HCT116 (cell line): Measurements from ENCODE around the gene TRAPPC4. TPM values are rescaled to one million over a fixed set of nuclear protein-coding genes. Genes with fewer than 3 reads are reported as not detected.
A peak's percentile ranks its signal among the peaks of the same experiment; 100 is the strongest.

Experiments
- ATAC-seq: fragments of 200-7000 bp; cut with Tn5 transposase; 2 replicates; pipeline ENCODE4 v1.9.1; 2020; ENCODE audit warnings: mild to moderate bottlenecking, moderate library complexity
- BruUV-seq: library from RNA; stranded (reverse); fragments of 400-500 nt; replicated peaks from 2 replicates; lab custom pipeline; 2021; lab: Mats Ljungman, UMichigan
- CTCF ChIA-PET: fragments of 300-600 bp; sonication (Branson Sonifier 250); formaldehyde crosslinking; loops from one replicate; lab custom pipeline; 2021; ENCODE audit warnings: antibody characterized with exemption; lab: Charles Lee
- POLR2A ChIA-PET: fragments of 300-600, 350-600 bp; sonication (Branson Sonifier 250); formaldehyde crosslinking; loops from one replicate; lab custom pipeline; 2021; ENCODE audit warnings: antibody characterized with exemption; lab: Charles Lee
- RAD21 ChIA-PET, 2 experiments: fragments of 300-600 bp; sonication (Branson Sonifier 250); formaldehyde crosslinking; loops; one replicate each; lab custom pipeline; 2023; ENCODE audit warnings: low total read pairs in 2 of 2; ENCODE audit not compliant: uncharacterized antibody in 2 of 2, unreplicated experiment in 2 of 2, low non-redundant PET in 1 of 2; lab: Charles Lee
- DNase-seq: peaks from one replicate; pipeline ENCODE4 v3.0.0-alpha.2; 2010; ENCODE audit warnings: low read depth, low spot score
- H2AFZ ChIP-seq: fragments of 200-600 bp; shearing (Covaris generic), sonication (generic); 2 replicates; pipeline ENCODE4 v1.6.1; 2017; ENCODE audit warnings: low read depth, mixed run types, mixed read lengths, antibody characterized with exemption, low read length; ENCODE audit not compliant: poor library complexity, severe bottlenecking
- H3K27ac ChIP-seq: 2 replicates; pipeline ENCODE4 v1.5.1; 2012; ENCODE audit warnings: low read depth, low read length
- H3K27me3 ChIP-seq: fragments of 200-600 bp; sonication (generic); 2 replicates; pipeline ENCODE4 v1.6.1; 2016; ENCODE audit warnings: mixed run types, low read length, mixed read lengths; ENCODE audit not compliant: insufficient read depth
- H3K36me3 ChIP-seq, 2 experiments: fragments of 200-500 bp in 1 of 2; fragments of 200-600 bp in 1 of 2; sonication (Bioruptor generic) in 1 of 2; sonication (generic) in 1 of 2; 2 replicates each; pipeline versions ENCODE4 v1.5.1 to v1.6.1; 2014 to 2016; ENCODE audit warnings: low read length in 2 of 2, inconsistent platforms in 1 of 2, mixed read lengths in 1 of 2, mixed run types in 1 of 2; ENCODE audit not compliant: insufficient read depth in 2 of 2, control insufficient read depth in 1 of 2
- H3K4me1 ChIP-seq, 2 experiments: fragments of 200-600 bp in 1 of 2; sonication (generic) in 1 of 2; 2 replicates each; pipeline versions ENCODE4 v1.5.1 to v1.6.1; 2012 to 2017; ENCODE audit warnings: low read length in 2 of 2, inconsistent platforms in 1 of 2, mild to moderate bottlenecking in 1 of 2, mixed read lengths in 1 of 2, mixed run types in 1 of 2, moderate library complexity in 1 of 2; ENCODE audit not compliant: insufficient read depth in 2 of 2, control insufficient read depth in 1 of 2
- H3K4me2 ChIP-seq: fragments of 200-600 bp; sonication (generic); 2 replicates; pipeline ENCODE4 v1.6.1; 2017; ENCODE audit warnings: mixed run types, low read length, mixed read lengths
- H3K4me3 ChIP-seq, 2 experiments: fragments of 200-600 bp in 1 of 2; sonication (generic) in 1 of 2; replicated peaks in 1 of 2; 2 replicates each; pipeline ENCODE4 v1.5.1; 2011 to 2016; ENCODE audit warnings: low read length in 2 of 2, control low read depth in 1 of 2, low read depth in 1 of 2, mild to moderate bottlenecking in 1 of 2, mixed read lengths in 1 of 2, mixed run types in 1 of 2
- H3K79me2 ChIP-seq: fragments of 200-600 bp; sonication (generic); 2 replicates; pipeline ENCODE4 v1.6.1; 2017; ENCODE audit warnings: mild to moderate bottlenecking, mixed run types, low read length, moderate library complexity, mixed read lengths; ENCODE audit not compliant: insufficient read depth
- H3K9ac ChIP-seq: fragments of 200-600 bp; sonication (generic); 2 replicates; pipeline ENCODE4 v1.6.1; 2016; ENCODE audit warnings: low read length, mixed read lengths
- H3K9me2 ChIP-seq: fragments of 200-600 bp; sonication (generic), shearing (Covaris generic); 2 replicates; pipeline ENCODE4 v1.6.1; 2017; ENCODE audit warnings: mixed run types, mild to moderate bottlenecking, moderate library complexity; ENCODE audit not compliant: insufficient read depth
- H3K9me3 ChIP-seq, 2 experiments: fragments of 200-500 bp in 1 of 2; fragments of 200-600 bp in 1 of 2; sonication (Bioruptor generic) in 1 of 2; sonication (generic) in 1 of 2; 2 replicates each; pipeline ENCODE4 v1.6.1; 2014 to 2017; ENCODE audit warnings: low read length in 2 of 2, mixed read lengths in 2 of 2, inconsistent platforms in 1 of 2, low read depth in 1 of 2, mild to moderate bottlenecking in 1 of 2, mixed run types in 1 of 2, moderate library complexity in 1 of 2; ENCODE audit not compliant: control insufficient read depth in 1 of 2, insufficient read depth in 1 of 2
- H4K20me1 ChIP-seq: fragments of 200-600 bp; sonication (generic), shearing (Covaris generic); 2 replicates; pipeline ENCODE4 v1.6.1; 2017; ENCODE audit warnings: mixed run types, mild to moderate bottlenecking, moderate library complexity; ENCODE audit not compliant: insufficient read depth
- CBX3 ChIP-seq: IDR thresholded peaks from 2 replicates; pipeline ENCODE4 v1.6.1; 2012; ENCODE audit warnings: low read depth
- ELF1 ChIP-seq: IDR thresholded peaks from 2 replicates; pipeline ENCODE4 v1.6.1; 2012; ENCODE audit warnings: low read depth, borderline replicate concordance
- EZH2phosphoT487 ChIP-seq: fragments of 200-600 bp; IDR thresholded peaks from 2 replicates; pipeline ENCODE4 v1.6.1; 2018; ENCODE audit warnings: antibody characterized with exemption, borderline replicate concordance
- FOSL1 ChIP-seq: IDR thresholded peaks from 2 replicates; pipeline ENCODE4 v1.6.1; 2012; ENCODE audit warnings: low read depth
- JUND ChIP-seq: IDR thresholded peaks from 2 replicates; pipeline ENCODE4 v1.6.1; 2012
- MAX ChIP-seq: IDR thresholded peaks from 2 replicates; pipeline ENCODE4 v1.6.1; 2012
- POLR2A ChIP-seq: IDR thresholded peaks from 2 replicates; pipeline ENCODE4 v1.7.0; 2011; ENCODE audit warnings: borderline replicate concordance; ENCODE audit not compliant: insufficient read depth, insufficient read length; ENCODE audit errors: extremely low read depth
- POLR2AphosphoS5 ChIP-seq: IDR thresholded peaks from 2 replicates; pipeline ENCODE4 v1.6.1; 2011; ENCODE audit warnings: mild to moderate bottlenecking, low read depth, low read length, moderate library complexity
- RAD21 ChIP-seq: IDR thresholded peaks from 2 replicates; pipeline ENCODE4 v1.6.1; 2012; ENCODE audit warnings: low read depth, mild to moderate bottlenecking
- SP1 ChIP-seq: IDR thresholded peaks from 2 replicates; pipeline ENCODE4 v1.6.1; 2012; ENCODE audit warnings: low read depth
- ZBTB33 ChIP-seq: IDR thresholded peaks from 2 replicates; pipeline ENCODE4 v1.6.1; 2011; ENCODE audit warnings: mild to moderate bottlenecking, low read length, moderate library complexity; ENCODE audit not compliant: insufficient replicate concordance; ENCODE audit errors: extremely low read depth
- ZFX ChIP-seq: fragments of 450-650 bp; IDR thresholded peaks from 2 replicates; pipeline ENCODE4 v1.6.1; 2017
- ZNF274 ChIP-seq: fragments of 200-500 bp; sonication (Bioruptor generic); IDR thresholded peaks from 2 replicates; pipeline ENCODE4 v1.6.1; 2014; ENCODE audit warnings: mild to moderate bottlenecking, low read depth, low read length, inconsistent platforms
- intact Hi-C: fragments of 100-400 bp; cut with micrococcal nuclease; formaldehyde crosslinking; loops from 2 replicates; pipeline ENCODE4 v1.10.0; 2022
- total RNA-seq: library from RNA; stranded (reverse); gene quantifications from one replicate; pipeline ENCODE4 v1.2.1, GENCODE V29; 2021; ENCODE audit not compliant: unreplicated experiment
- TF ChIP-seq, protein P1 (sequence below): IDR thresholded peaks from 2 replicates; pipeline ENCODE4 v1.6.1; 2012; ENCODE audit warnings: low read depth

Gene TRAPPC4
- total RNA-seq, 1 experiment from 2014 or later = 61.6 TPM

GRCh38 chr11:118998822-118999221 lies 19.7 kb upstream of the TRAPPC4 start (continued):
- TF ChIP-seq ZNF274 (no peak), FOSL1 (peak; percentile 88)

DNA sequence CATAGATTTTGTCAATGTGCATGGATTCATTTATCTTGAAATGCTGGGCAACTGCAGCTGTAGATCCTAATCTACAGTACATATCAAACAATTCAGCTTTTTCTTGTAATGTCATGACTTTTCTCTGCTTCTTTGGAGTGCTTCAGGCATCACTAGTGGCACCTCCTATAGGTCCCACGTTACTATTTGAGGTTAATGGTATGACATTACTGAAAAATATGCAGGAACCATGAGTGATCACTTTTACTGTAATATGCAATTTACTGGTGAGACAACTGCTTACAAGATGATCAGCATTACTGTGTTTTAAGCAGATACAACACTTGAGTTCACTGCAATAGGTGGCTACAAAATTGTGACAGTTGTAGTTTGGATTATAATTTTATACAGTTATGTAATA lies 17.7 kb upstream of the TRAPPC4 start:
- intact Hi-C loops = no loop called here
- Histone ChIP-seq H3K4me3 (no peak overlapping the region), H3K36me3 (peaks cover 13 to 27% of the 10 kb centered on the region in 2 experiments), H3K4me2 (peak overlapping the region; percentile 97), H3K9me2 (no peaks in the 10 kb centered on the region), H3K9ac (no peak overlapping the region), H3K27me3 (no peaks in the 10 kb centered on the region), H4K20me1 (no peaks in the 10 kb centered on the region), H2AFZ (no peak overlapping the region), H3K79me2 (peaks cover 87% of the 10 kb centered on the region), H3K27ac (peak overlapping the region; percentile 20; the same call in 1 of the 2 replicates), H3K4me1 (peaks cover 15 to 46% of the 10 kb centered on the region in 2 experiments), H3K9me3 (no peaks in the 10 kb centered on the region)
- POLR2A ChIA-PET = no interaction called here
- BruUV-seq = no TSS peak
- RAD21 ChIA-PET = no interaction called here
- CTCF ChIA-PET = no interaction called here
- TF ChIP-seq SP1 (no peak), MAX (no peak), RAD21 (no peak), ZFX (no peak), EZH2phosphoT487 (no peak), ZBTB33 (no peak), POLR2A (no peak), ELF1 (no peak), POLR2AphosphoS5 (no peak), ZNF274 (no peak), CBX3 (no peak), JUND (no peak)
- TF ChIP-seq, protein P1, sequence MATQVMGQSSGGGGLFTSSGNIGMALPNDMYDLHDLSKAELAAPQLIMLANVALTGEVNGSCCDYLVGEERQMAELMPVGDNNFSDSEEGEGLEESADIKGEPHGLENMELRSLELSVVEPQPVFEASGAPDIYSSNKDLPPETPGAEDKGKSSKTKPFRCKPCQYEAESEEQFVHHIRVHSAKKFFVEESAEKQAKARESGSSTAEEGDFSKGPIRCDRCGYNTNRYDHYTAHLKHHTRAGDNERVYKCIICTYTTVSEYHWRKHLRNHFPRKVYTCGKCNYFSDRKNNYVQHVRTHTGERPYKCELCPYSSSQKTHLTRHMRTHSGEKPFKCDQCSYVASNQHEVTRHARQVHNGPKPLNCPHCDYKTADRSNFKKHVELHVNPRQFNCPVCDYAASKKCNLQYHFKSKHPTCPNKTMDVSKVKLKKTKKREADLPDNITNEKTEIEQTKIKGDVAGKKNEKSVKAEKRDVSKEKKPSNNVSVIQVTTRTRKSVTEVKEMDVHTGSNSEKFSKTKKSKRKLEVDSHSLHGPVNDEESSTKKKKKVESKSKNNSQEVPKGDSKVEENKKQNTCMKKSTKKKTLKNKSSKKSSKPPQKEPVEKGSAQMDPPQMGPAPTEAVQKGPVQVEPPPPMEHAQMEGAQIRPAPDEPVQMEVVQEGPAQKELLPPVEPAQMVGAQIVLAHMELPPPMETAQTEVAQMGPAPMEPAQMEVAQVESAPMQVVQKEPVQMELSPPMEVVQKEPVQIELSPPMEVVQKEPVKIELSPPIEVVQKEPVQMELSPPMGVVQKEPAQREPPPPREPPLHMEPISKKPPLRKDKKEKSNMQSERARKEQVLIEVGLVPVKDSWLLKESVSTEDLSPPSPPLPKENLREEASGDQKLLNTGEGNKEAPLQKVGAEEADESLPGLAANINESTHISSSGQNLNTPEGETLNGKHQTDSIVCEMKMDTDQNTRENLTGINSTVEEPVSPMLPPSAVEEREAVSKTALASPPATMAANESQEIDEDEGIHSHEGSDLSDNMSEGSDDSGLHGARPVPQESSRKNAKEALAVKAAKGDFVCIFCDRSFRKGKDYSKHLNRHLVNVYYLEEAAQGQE = no peak
- no peak for DNase-seq
- ATAC-seq = no peak
